ENCODE data around the gene ZRANB3. TPM values are rescaled to one million over a fixed set of nuclear protein-coding genes. Genes with fewer than 3 reads are reported as not detected.

The ZRANB3 gene
- total and polyA plus RNA-seq, 2 of the 13 experiments (the other 11 are each of a cell fraction or from before 2014, with no cell fraction given), result 5.8 to 25.2 TPM

- TF ChIP-seq ZHX2 (IDR thresholded peaks at IDR 0.05; ENCODE audit: low read depth) (no peak), ZHX2 (CRISPR knock-in tag; IDR thresholded peaks at IDR 0.05; ENCODE audit: borderline replicate concordance) (no peak), ZNF646 (CRISPR knock-in tag; IDR thresholded peaks at IDR 0.05) (no peak), GPN1 (CRISPR knock-in tag; IDR thresholded peaks at IDR 0.05; ENCODE audit: borderline replicate concordance) (no peak)
These were observed 318.3 kb downstream of the ZRANB3 start (continued) for GRCh38 chr2:135212757-135213156.

Measured in HepG2 (cell line).